ENCODE results near the gene OPRD1. TPM values are rescaled to one million over a fixed set of nuclear protein-coding genes. Genes with fewer than 3 reads are reported as not detected.

The OPRD1 gene
- total RNA-seq, 6 experiments from 2014 or later, result not detected

DNA sequence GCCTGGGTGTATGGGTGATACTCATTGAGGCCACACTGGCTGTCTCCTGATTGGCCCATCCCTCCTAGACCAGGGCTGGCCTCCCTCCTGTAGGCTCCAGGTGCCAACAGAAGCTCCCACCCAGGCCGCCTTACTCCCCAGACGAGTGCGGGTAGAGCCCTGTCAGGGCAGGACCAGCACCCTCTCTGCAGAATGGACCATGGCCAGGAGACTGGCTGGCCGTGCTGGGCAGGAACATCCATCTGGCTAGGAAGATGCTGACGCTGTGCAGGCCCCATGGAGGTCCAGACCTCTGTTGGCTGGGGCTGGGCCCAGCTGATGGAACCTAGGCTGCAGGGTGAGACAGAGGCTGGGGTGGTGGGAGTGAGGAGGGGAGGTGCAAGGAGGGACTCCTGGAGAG is 77.4 kb downstream of the OPRD1 start:
- Histone ChIP-seq H3K27me3 (no peaks in the 10 kb centered on the region), H3K4me3 (no peak overlapping the region), H3K9me3 (no peaks in the 10 kb centered on the region), H3K4me1 (peaks cover 0 to 18% (median 6%) of the 10 kb centered on the region in 4 donors), H3K27ac (no peak overlapping the region), H3K36me3 (no peaks in the 10 kb centered on the region)
- WGBS (ENCODE audit: insufficient coverage, low coverage, low lambda C conversion rate, missing lambda C conversion rate), result 75% methylated on average over 2 of the region's 5 CpGs
- DNase-seq (no peak), ATAC-seq (no peak)
- TF ChIP-seq POLR2A (IDR thresholded peaks at IDR 0.05), result no peak
- intact Hi-C loops (cut with DNase I), result loop anchor here in 1 of 2 donors (10.0 kb wide), 1 partner anchor 315 kb away; no protein-coding TSS in a partner anchor

DNA sequence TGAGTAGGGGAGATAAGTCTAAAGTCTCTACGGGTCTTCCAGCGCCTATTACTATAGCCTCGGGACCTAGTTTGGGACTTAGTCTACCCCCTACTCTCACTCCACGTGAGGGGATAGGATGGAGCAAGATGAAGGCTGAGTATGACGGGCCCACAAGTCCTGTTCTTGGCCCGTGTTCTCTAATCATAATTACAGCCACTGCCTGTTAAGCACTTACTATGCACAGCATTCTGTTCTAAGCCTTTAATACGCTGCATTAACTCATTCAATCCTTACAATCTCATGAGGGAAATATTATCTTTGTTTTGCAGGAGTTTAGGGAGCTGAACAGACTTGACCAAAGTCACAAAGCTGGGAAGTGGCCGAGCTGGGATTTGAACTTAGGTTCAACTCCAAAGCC is 78.5 kb downstream of the OPRD1 start:
- Histone ChIP-seq H3K36me3 (no peaks in the 10 kb centered on the region), H3K4me3 (no peak overlapping the region), H3K4me1 (peaks cover 0 to 10% (median 2%) of the 10 kb centered on the region in 4 donors), H3K27ac (no peak overlapping the region), H3K9me3 (no peaks in the 10 kb centered on the region), H3K27me3 (no peaks in the 10 kb centered on the region)
- intact Hi-C loops (cut with DNase I), result no loop called here
- ATAC-seq (no peak), DNase-seq (no peak)
- TF ChIP-seq, protein P1, sequence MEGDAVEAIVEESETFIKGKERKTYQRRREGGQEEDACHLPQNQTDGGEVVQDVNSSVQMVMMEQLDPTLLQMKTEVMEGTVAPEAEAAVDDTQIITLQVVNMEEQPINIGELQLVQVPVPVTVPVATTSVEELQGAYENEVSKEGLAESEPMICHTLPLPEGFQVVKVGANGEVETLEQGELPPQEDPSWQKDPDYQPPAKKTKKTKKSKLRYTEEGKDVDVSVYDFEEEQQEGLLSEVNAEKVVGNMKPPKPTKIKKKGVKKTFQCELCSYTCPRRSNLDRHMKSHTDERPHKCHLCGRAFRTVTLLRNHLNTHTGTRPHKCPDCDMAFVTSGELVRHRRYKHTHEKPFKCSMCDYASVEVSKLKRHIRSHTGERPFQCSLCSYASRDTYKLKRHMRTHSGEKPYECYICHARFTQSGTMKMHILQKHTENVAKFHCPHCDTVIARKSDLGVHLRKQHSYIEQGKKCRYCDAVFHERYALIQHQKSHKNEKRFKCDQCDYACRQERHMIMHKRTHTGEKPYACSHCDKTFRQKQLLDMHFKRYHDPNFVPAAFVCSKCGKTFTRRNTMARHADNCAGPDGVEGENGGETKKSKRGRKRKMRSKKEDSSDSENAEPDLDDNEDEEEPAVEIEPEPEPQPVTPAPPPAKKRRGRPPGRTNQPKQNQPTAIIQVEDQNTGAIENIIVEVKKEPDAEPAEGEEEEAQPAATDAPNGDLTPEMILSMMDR (IDR thresholded peaks at IDR 0.05), result no peak
- TF ChIP-seq POLR2A (IDR thresholded peaks at IDR 0.05), result no peak
- WGBS (ENCODE audit: insufficient coverage, low coverage, low lambda C conversion rate, missing lambda C conversion rate), result 93% methylated on average over 2 of the region's 8 CpGs

DNA sequence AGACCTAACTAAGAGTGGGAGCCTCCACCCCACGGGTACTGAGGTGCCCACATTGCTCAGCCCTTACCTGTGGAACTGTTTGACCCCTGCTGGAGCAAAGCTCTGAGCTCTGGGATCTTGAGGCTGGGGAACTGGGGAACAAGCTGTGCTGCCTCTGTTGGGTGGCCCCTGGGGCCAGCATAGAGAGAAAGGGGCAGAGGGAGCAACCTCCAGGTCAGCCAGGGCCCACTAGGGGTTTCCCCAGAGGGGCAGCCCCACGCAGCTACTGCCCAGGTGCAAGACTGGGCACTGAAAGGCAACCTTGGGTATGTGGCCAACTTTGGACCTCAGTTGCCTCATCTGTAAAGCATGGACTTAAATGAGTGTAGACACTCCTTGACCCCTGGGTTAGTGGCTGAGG is 78.9 kb downstream of the OPRD1 start:
- H3K4me1 ChIP-seq, result peaks cover 0 to 7% (median 0%) of the 10 kb centered on the region in 4 donors
- no peaks in the 10 kb centered on the region for H3K27me3 ChIP-seq
- ATAC-seq (no peak), DNase-seq (no peak)
- no peaks in the 10 kb centered on the region for H3K9me3 ChIP-seq
- intact Hi-C loops (cut with DNase I), result no loop called here
- WGBS (ENCODE audit: insufficient coverage, low coverage, low lambda C conversion rate, missing lambda C conversion rate), result 82% methylated on average over 2 of the region's 2 CpGs
- TF ChIP-seq, protein P1 (IDR thresholded peaks at IDR 0.05), result no peak
- no peak for TF ChIP-seq POLR2A (IDR thresholded peaks at IDR 0.05)
- H3K27ac ChIP-seq, result no peak overlapping the region
- H3K36me3 ChIP-seq, result no peaks in the 10 kb centered on the region
- no peak overlapping the region for H3K4me3 ChIP-seq

DNA sequence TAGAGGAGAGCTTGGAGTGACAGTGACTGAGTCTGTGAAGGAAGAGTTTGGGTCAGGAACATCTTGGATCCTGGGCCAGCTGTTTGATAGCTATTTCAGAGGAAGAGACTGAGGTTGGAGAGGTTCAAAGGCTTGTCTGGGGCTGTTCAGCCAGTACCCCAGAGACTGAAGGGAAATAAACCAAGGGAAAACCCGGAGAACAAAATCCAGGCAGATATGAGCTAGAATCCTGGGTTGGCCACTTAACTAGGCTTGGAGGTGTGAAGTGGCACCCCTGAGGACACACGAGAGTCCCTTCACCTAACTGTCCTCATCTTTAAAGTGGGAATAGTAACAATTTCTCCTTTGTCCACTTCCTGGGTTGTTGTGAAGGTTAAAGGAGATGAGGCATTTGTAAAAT is 79.3 kb downstream of the OPRD1 start:
- intact Hi-C loops (cut with DNase I), result no loop called here
- Histone ChIP-seq H3K27ac (no peak overlapping the region), H3K4me3 (no peak overlapping the region), H3K4me1 (peaks cover 0 to 7% (median 0%) of the 10 kb centered on the region in 4 donors), H3K36me3 (no peaks in the 10 kb centered on the region), H3K27me3 (no peaks in the 10 kb centered on the region), H3K9me3 (no peaks in the 10 kb centered on the region)
- DNase-seq (no peak), ATAC-seq (no peak)
- TF ChIP-seq POLR2A (IDR thresholded peaks at IDR 0.05), result no peak
- TF ChIP-seq, protein P1 (IDR thresholded peaks at IDR 0.05), result no peak
- 100% methylated on average over 1 of the region's 2 CpGs for whole genome bisulfite sequencing (ENCODE audit: insufficient coverage, low coverage, low lambda C conversion rate, missing lambda C conversion rate)

DNA sequence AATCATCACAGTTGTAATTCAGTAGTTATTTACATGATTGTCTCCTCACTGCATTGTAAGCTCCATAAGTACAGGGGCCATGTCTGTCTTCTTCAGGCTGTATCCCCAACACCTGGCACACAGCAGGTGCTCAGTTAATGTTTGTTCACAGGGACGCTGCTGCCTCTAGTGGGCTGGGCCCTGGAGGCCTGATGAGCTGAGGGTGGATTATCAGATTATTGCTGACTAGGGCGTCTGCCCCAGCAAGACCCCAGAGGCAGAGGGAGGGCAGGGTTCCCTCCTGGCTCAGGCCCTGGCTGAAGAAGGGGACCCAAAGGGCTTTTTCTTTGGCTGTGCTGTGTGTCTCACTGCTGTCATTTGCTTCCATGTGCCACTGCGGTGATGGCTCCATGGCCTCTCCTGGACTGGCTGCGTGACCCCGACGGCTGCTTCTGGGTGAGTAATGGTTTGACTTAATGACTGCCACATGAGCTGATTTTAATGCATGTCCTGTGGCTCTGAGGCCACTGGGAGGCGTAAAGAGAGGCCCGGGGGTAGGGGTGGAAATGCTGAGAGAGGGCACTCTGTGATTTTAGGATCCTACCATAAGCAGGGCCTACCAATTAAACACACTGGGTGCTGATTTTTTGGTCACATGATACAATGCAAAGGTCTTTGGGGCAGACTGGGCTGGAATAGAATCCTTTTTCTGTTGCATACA is 81.6 kb downstream of the OPRD1 start:
- H3K9me3 ChIP-seq, result no peaks in the 10 kb centered on the region
- no peak overlapping the region for H3K4me3 ChIP-seq
- no peak overlapping the region for H3K27ac ChIP-seq
- H3K4me1 ChIP-seq, result no peaks in the 10 kb centered on the region
- ATAC-seq (no peak), DNase-seq (no peak)
- H3K27me3 ChIP-seq, result no peaks in the 10 kb centered on the region
- WGBS (ENCODE audit: insufficient coverage, low coverage, low lambda C conversion rate, missing lambda C conversion rate), result 75% methylated on average over 3 of the region's 8 CpGs
- intact Hi-C loops (cut with DNase I), result no loop called here
- no peaks in the 10 kb centered on the region for H3K36me3 ChIP-seq
- no peak for TF ChIP-seq POLR2A (IDR thresholded peaks at IDR 0.05)
- TF ChIP-seq, protein P1 (IDR thresholded peaks at IDR 0.05), result no peak
